Neural progenitor cell (in vitro differentiated cells): Measurements from ENCODE around the gene ZBTB7B. TPM values are rescaled to one million over a fixed set of nuclear protein-coding genes. Genes with fewer than 3 reads are reported as not detected.

Experiments
- DNase-seq: peaks from one replicate; pipeline ENCODE4 v3.0.0-alpha.2; 2016; ENCODE audit warnings: low spot score
- H2AFZ ChIP-seq: fragments of 200-600 bp; sonication (generic); replicated peaks from 2 replicates; pipeline ENCODE4 v1.6.1; 2016; ENCODE audit warnings: antibody characterized with exemption
- H3F3A ChIP-seq: fragments of 200-600 bp; sonication (generic); 2 replicates; pipeline ENCODE4 v1.6.1; 2016; ENCODE audit warnings: antibody characterized with exemption, low read depth
- H3K27ac ChIP-seq: fragments of 200-600 bp; sonication (generic); 2 replicates; pipeline ENCODE4 v1.5.1; 2016; ENCODE audit warnings: mild to moderate bottlenecking
- H3K27me3 ChIP-seq: fragments of 200-600 bp; sonication (generic); 2 replicates; pipeline ENCODE4 v1.6.1; 2016; ENCODE audit warnings: mild to moderate bottlenecking, moderate library complexity
- H3K36me3 ChIP-seq: fragments of 200-600 bp; sonication (generic); 2 replicates; pipeline ENCODE4 v1.5.1; 2016
- H3K4me1 ChIP-seq: fragments of 200-600 bp; sonication (generic); 2 replicates; pipeline ENCODE4 v1.6.1; 2016; ENCODE audit warnings: mixed run types
- H3K4me2 ChIP-seq: fragments of 200-600 bp; sonication (generic); 2 replicates; pipeline ENCODE4 v1.6.1; 2016
- H3K4me3 ChIP-seq: fragments of 200-600 bp; sonication (generic); 2 replicates; pipeline ENCODE4 v1.5.1; 2016
- H3K79me2 ChIP-seq: fragments of 200-600 bp; sonication (generic); 2 replicates; pipeline ENCODE4 v1.6.1; 2016; ENCODE audit warnings: low read depth
- H3K9ac ChIP-seq: fragments of 200-600 bp; sonication (generic); 2 replicates; pipeline ENCODE4 v1.6.1; 2016
- H3K9me3 ChIP-seq: fragments of 200-600 bp; sonication (generic); 2 replicates; pipeline ENCODE4 v1.5.1; 2016; ENCODE audit warnings: low read depth
- H4K20me1 ChIP-seq: fragments of 200-600 bp; sonication (generic); 2 replicates; pipeline ENCODE4 v1.6.1; 2016; ENCODE audit warnings: low read depth
- H3K27ac Mint-ChIP-seq: 3 replicates; pipeline ENCODE4 v1.8.0; 2021; ENCODE audit warnings: mixed read lengths
- H3K27me3 Mint-ChIP-seq: 2 replicates; pipeline ENCODE4 v1.8.0; 2022; ENCODE audit warnings: low read depth, mild to moderate bottlenecking, inconsistent platforms, moderate library complexity, mixed read lengths; ENCODE audit not compliant: insufficient read depth
- H3K36me3 Mint-ChIP-seq: 3 replicates; pipeline ENCODE4 v1.8.0; 2021; ENCODE audit warnings: mixed read lengths
- H3K4me1 Mint-ChIP-seq: 3 replicates; pipeline ENCODE4 v1.8.0; 2021; ENCODE audit warnings: mixed read lengths
- H3K4me3 Mint-ChIP-seq: 3 replicates; pipeline ENCODE4 v1.8.0; 2021; ENCODE audit warnings: mild to moderate bottlenecking, moderate library complexity, mixed read lengths
- H3K9me3 Mint-ChIP-seq: 3 replicates; pipeline ENCODE4 v1.8.0; 2020; ENCODE audit warnings: mixed read lengths
- CTCF ChIP-seq: fragments of 200-600 bp; sonication (generic); IDR thresholded peaks from 2 replicates; pipeline ENCODE4 v1.5.1; 2017; ENCODE audit warnings: antibody characterized with exemption, mild to moderate bottlenecking
- EZH2 ChIP-seq: fragments of 200-600 bp; sonication (generic); IDR thresholded peaks from 2 replicates; pipeline ENCODE4 v1.6.1; 2017; ENCODE audit warnings: antibody characterized with exemption, mild to moderate bottlenecking, moderate library complexity
- EZH2phosphoT487 ChIP-seq: fragments of 200-600 bp; sonication (generic); IDR thresholded peaks from 2 replicates; pipeline ENCODE4 v1.6.1; 2017; ENCODE audit warnings: antibody characterized with exemption
- total RNA-seq: library from RNA; depleted of rRNA; stranded (reverse); fragments of >200 nt; gene quantifications from 2 replicates; pipeline ENCODE4 v1.2.3, GENCODE V29; 2015; ENCODE audit warnings: low replicate concordance

ZBTB7B gene
- total RNA-seq, 1 donor from 2014 or later: 4.7 TPM

DNA sequence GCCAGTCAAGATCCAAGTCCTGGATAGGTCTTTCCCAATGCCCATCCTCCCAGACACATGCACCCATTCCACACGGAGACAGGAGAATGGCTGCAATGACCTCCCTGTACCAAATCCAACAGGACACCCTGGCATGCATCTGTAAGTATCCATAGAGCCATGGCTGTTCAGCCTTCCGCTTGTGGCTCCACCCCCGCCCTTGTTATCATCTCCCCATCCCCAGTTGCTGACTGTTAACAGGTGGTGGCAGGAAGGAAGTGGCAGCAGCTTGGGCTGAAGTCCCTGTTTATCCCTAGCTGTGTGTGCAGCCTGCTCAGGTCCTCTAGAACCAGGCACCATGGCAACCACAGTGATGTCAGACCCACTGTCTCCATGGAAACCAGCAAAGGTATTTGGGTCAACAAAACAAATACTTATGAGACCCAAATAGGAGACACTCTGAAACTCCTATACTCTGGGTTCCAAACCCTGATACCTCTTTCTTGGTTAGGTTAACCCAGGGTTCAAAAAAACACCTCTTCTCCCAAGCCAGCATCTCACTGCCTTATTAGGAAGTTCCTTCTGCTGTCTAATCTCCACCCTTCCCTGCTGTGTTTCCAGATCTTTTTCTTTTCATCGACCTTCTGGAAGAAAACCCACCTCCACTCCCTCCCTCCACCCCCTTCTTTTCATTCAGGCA, 47.4 kb upstream of the ZBTB7B start:
- Mint-ChIP-seq H3K36me3 (peaks cover 12% of the 10 kb centered on the region), H3K4me3 (peak overlapping the region; percentile 94), H3K27me3 (peaks cover 11% of the 10 kb centered on the region), H3K4me1 (peaks cover 64% of the 10 kb centered on the region), H3K9me3 (no peaks in the 10 kb centered on the region), H3K27ac (peak overlapping the region; percentile 100)
- H3F3A ChIP-seq: peaks cover 47% of the 10 kb centered on the region
- no peaks in the 10 kb centered on the region for H3K9me3 ChIP-seq
- peak overlapping the region; percentile 66 for H3K4me3 ChIP-seq
- H3K36me3 ChIP-seq: no peaks in the 10 kb centered on the region
- H3K4me2 ChIP-seq: peak overlapping the region; percentile 85
- no peaks in the 10 kb centered on the region for H3K27me3 ChIP-seq
- no peak for TF ChIP-seq EZH2phosphoT487
- TF ChIP-seq EZH2: no peak
- H3K27ac ChIP-seq: peak overlapping the region; percentile 97
- peaks cover 48% of the 10 kb centered on the region for H3K79me2 ChIP-seq
- H2AFZ ChIP-seq: no peak overlapping the region
- peak overlapping the region; percentile 38 for H3K9ac ChIP-seq
- H3K4me1 ChIP-seq: peaks cover 38% of the 10 kb centered on the region
- H4K20me1 ChIP-seq: peaks cover 51% of the 10 kb centered on the region
- DNase-seq: peak; percentile 90

GRCh38 chr1:154955718-154956543, 46.7 kb upstream of the ZBTB7B start, which contains the start of gene PBXIP1:
PBXIP1 (minus strand) TSS chr1:154956099; CDS start chr1:154953721, 2,378 bp downstream.
- H4K20me1 ChIP-seq: peaks cover 49% of the 10 kb centered on the region
- H3K27ac ChIP-seq: peak within 1 kb of the TSS; percentile 97
- no peaks in the 10 kb centered on the region for H3K36me3 ChIP-seq
- H3K4me1 Mint-ChIP-seq: peaks cover 72% of the 10 kb centered on the region
- no peaks in the 10 kb centered on the region for H3K27me3 ChIP-seq
- H3K4me2 ChIP-seq: peak within 1 kb of the TSS; percentile 85
- H3K4me3 Mint-ChIP-seq: peak within 1 kb of the TSS; percentile 94
- peaks cover 45% of the 10 kb centered on the region for H3K4me1 ChIP-seq
- H3K27ac Mint-ChIP-seq: peak within 1 kb of the TSS; percentile 100
- peaks cover 56% of the 10 kb centered on the region for H3K79me2 ChIP-seq
- H3K4me3 ChIP-seq: peak within 1 kb of the TSS; percentile 66
- peak within 1 kb of the TSS; percentile 38 for H3K9ac ChIP-seq
- H3K36me3 Mint-ChIP-seq: peaks cover 9% of the 10 kb centered on the region
- H3K27me3 Mint-ChIP-seq: peaks cover 17% of the 10 kb centered on the region
- peak within 1 kb of the TSS; percentile 53 for H2AFZ ChIP-seq
- DNase-seq: peak; percentile 95
- TF ChIP-seq EZH2 (no peak), CTCF (peak; percentile 48)
- H3K9me3 ChIP-seq: no peaks in the 10 kb centered on the region
- H3F3A ChIP-seq: peaks cover 53% of the 10 kb centered on the region
- H3K9me3 Mint-ChIP-seq: no peaks in the 10 kb centered on the region

GRCh38 chr1:154956544-154956941, 46.1 kb upstream of the ZBTB7B start:
- H2AFZ ChIP-seq: no peak overlapping the region
- H3K27me3 ChIP-seq: no peaks in the 10 kb centered on the region
- no peaks in the 10 kb centered on the region for H3K9me3 ChIP-seq
- H3K4me1 Mint-ChIP-seq: peaks cover 74% of the 10 kb centered on the region
- H3K9ac ChIP-seq: no peak overlapping the region
- peaks cover 61% of the 10 kb centered on the region for H3K79me2 ChIP-seq
- peaks cover 9% of the 10 kb centered on the region for H3K36me3 Mint-ChIP-seq
- H3K9me3 Mint-ChIP-seq: no peaks in the 10 kb centered on the region
- peak overlapping the region; percentile 70 for H3K27ac ChIP-seq
- peaks cover 17% of the 10 kb centered on the region for H3K27me3 Mint-ChIP-seq
- H3F3A ChIP-seq: peaks cover 58% of the 10 kb centered on the region
- peak overlapping the region; percentile 66 for H3K4me3 ChIP-seq
- DNase-seq: peak; percentile 58
- H3K4me1 ChIP-seq: peaks cover 45% of the 10 kb centered on the region
- TF ChIP-seq CTCF (no peak), EZH2 (no peak), EZH2phosphoT487 (no peak)
- H3K27ac Mint-ChIP-seq: peak overlapping the region; percentile 100
- H3K4me2 ChIP-seq: peak overlapping the region; percentile 85
- peak overlapping the region; percentile 94 for H3K4me3 Mint-ChIP-seq
- no peaks in the 10 kb centered on the region for H3K36me3 ChIP-seq
- peaks cover 48% of the 10 kb centered on the region for H4K20me1 ChIP-seq
